HG02885 (cell line): ENCODE measurements around the gene LMLN.
"Not testable (repeated sequence)": the region's sequence is repeated elsewhere in the genome, so short reads cannot be mapped to it uniquely, and the experiment has no call there.

Source experiments
- ATAC-seq: cut with Tn5 transposase; IDR thresholded peaks from one replicate; pipeline ENCODE4 v1.9.1; 2021; ENCODE audit warnings: mild to moderate bottlenecking; ENCODE audit not compliant: unreplicated experiment, poor library complexity

LMLN gene, protein sequence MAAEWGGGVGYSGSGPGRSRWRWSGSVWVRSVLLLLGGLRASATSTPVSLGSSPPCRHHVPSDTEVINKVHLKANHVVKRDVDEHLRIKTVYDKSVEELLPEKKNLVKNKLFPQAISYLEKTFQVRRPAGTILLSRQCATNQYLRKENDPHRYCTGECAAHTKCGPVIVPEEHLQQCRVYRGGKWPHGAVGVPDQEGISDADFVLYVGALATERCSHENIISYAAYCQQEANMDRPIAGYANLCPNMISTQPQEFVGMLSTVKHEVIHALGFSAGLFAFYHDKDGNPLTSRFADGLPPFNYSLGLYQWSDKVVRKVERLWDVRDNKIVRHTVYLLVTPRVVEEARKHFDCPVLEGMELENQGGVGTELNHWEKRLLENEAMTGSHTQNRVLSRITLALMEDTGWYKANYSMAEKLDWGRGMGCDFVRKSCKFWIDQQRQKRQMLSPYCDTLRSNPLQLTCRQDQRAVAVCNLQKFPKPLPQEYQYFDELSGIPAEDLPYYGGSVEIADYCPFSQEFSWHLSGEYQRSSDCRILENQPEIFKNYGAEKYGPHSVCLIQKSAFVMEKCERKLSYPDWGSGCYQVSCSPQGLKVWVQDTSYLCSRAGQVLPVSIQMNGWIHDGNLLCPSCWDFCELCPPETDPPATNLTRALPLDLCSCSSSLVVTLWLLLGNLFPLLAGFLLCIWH

GRCh38 chr3:197959891-197960693 lies at the start of gene LMLN:
LMLN (plus strand) TSS chr3:197960217; CDS start chr3:197960246, 29 bp downstream.
- ATAC-seq, result peak; percentile 97

DNA sequence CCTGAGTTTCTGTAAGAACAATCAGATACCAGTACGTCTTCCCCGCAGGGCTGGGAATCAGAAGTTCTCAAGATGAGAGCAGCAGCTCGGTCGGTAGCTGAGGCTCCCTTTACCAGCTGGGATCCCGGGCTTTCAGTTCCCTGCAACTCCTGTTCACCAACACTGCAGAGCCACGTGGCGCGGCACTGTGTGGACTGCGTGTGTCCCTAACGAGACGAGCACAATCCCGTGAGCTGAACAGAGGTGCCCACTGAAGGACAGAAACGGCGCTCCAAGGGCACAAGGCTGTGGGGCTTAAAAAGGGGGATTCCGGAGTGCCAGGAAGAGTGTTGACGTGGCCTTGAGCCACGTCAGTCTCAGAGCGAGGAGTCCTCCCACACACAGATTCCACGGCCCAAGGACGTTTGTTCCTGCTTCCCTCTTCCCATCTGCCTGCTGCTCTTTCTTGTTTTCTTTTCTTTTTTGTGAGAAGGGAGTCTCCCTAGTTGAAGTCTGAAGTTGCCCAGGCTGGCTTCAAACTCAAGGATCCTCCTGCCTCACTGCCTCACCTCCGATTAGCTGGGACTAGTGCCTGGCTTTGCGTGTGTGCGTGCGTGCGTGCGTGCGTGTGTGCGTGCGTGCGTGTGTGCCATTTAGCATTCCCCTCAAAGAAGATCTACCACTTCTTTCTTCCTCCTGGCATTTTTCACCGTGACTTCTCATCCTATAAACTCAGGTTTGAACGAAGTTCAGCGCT lies 47.1 kb upstream of the LMLN start:
- no peak for ATAC-seq

- ATAC-seq, result no peak
Observed at GRCh38 chr3:197913641-197914380, 46.2 kb upstream of the LMLN start.

DNA sequence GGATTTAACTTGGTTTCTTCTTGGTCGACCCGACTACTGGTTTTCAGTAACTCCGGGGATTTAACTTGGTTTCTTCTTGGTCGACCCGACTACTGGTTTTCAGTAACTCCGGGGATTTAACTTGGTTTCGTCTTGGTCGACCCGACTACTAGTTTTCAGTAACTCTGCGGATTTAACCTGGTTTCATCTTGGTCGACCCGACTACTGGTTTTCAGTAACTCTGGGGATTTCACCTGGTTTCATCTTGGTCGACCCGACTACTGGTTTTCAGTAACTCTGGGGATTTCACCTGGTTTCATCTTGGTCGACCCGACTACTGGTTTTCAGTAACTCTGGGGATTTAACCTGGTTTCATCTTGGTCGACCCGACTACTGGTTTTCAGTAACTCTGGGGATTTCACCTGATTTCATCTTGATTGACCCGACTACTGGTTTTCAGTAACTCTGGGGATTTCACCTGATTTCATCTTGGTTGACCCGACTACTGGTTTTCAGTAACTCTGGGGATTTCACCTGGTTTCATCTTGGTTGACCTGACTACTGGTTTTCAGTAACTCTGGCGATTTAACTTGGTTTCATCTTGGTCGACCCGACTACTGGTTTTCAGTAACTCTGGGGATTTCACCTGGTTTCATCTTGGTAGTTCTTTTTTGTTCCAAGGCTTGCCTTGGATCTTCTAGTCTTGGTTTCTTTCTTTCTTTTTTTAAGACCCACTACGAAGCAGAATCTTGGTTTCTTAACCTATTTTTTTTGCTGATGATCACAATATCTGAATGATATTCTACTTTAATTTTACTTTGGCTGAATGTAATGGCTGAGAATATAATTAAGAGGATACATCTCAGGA lies 38.4 kb upstream of the LMLN start:
- not testable (repeated sequence) for ATAC-seq

DNA sequence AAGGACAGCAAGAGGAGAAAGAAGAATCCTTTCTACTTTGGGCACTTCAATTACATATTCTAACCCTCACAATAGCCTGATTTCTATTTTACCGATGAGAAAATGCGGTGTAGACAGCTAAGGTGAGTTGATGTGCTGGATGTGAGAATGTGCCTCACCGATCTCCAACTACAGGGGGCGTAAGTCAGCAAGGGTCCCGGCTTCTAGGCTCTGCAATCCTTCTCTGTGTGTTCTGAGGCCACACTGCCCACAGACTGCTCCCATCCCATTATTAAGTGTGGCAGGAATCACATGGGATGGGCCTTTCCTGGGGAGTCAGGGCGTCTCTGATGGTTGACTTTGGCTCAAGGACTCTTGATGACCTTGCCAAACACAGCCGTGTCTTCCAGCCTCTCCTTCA lies 33.6 kb upstream of the LMLN start:
- no peak for ATAC-seq

GRCh38 chr3:197927578-197927977 lies 32.4 kb upstream of the LMLN start:
- ATAC-seq, result not testable (repeated sequence)

GRCh38 chr3:197936819-197937384 lies 23.1 kb upstream of the LMLN start:
- no peak for ATAC-seq

DNA sequence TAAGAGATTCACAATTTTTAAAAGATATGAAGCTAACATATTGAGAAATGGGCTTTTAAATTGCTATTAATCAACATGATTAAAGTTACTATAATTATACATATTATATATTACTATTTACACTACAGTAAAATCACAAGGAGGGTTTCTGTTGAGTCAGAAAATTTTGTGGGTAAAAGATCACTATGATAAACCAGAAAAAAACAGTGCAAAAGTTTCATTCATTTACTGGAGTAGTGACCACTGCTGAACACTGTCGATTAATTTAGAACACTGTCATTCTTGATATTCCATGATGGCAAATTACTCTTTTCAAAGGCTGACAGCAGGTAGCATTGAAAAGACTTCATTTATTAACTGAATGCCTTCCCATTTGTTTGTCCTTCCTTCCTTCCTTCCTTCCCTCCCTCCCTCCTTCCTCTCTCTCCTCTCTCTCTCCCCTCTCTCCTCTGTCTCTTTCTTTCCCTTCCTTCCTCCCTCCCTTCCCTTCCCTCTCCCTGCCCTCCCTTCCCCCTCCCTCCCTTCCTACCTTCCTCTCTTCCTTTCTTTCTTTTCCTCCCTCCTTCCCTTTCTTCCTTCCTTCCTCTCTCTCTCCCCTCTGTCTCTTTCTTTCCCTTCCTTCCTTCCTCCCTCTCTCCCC lies 19.2 kb upstream of the LMLN start:
- no peak for ATAC-seq

DNA sequence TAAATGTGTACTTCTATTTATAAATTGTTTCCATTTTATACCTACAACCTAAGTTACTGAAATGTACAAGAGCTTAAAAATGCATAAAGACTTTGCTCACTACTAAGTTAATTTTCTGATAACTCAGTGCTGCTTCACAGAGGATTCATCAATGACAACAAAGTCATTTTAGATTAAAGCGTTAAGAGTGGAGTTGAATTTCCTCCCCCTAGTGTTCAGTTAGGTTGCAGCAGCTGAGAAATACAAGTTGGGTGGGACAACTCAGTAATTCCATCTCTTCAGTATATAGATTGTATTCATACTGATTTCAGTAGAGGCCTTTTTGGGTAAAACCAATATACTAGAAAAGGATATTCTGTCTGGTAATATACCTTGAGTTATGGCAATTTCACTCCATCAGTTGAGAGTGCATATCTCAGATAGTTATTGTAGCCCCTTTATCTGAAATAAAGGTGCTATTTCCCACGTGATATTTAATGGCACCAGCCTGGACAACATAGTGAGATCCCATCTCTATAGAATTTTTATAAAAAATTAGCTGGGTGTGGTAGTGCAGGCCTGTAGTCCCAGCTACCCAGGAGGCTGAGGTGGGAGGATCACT lies 17.0 kb upstream of the LMLN start:
- peak; percentile 52 for ATAC-seq

DNA sequence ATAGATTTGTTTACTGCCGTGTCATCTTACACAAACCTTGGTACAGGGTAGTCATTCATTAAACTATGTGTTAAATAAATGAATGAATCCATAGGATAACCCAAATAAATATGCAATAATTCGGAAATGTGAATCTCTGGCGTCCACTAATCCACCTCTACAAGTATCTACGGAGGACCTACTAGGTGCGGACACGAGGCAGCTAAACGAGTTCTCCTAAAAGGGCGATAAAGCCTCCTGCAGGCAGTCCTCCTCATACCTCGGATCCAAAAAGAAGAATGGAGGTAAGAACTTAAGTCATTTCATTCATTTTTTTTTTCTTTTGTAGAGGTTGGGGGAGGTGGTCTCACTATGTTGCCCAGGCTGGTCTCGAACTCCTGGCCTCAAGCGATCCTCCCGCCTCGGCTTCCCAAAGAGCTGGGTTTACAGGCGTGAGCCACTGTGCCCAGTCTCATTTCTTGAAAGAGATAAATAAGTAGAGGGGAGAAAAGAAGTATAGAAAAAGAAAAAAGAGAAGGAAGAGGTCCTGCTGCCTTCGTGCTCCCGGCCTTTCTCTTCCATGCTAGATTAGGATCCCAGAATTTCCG lies 10.7 kb upstream of the LMLN start:
- ATAC-seq, result no peak

- ATAC-seq, result peak; percentile 91
Observed at GRCh38 chr3:197949778-197950676, 10.0 kb upstream of the LMLN start, which contains the start of gene RPL35A. RPL35A (plus strand) TSS chr3:197950190; CDS start chr3:197950968, 778 bp downstream.

- no peak for ATAC-seq
Observed at GRCh38 chr3:197950677-197951061, 9.3 kb upstream of the LMLN start.

DNA sequence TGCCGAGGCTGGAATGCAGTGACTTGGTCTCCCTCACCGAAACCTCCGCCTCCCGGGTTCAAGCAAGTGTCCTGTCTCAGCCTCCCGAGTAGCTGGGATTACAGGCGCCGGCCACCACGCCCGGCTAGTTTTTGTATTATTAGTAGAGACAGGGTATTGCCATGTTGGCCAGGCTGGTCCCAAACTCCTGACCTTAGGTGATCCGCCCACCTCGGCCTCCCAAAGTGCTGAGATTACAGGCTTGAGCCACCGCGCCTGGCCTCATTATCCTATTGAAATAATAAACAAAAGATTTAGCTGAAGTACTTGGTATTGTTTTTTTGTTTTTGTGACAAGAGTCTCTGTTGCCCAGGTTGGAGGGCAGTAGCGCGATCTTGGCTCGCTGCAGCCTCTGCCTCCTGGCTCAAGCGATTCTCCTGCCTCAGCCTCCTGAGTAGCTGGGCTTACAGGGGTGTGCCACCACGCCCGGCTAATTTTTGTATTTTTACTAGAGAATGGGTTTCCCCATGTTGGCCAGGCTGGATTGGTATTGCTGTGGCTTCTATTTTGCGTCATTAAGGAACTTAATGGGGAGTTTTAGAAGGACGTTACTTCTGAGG lies 8.5 kb upstream of the LMLN start:
- ATAC-seq, result no peak

DNA sequence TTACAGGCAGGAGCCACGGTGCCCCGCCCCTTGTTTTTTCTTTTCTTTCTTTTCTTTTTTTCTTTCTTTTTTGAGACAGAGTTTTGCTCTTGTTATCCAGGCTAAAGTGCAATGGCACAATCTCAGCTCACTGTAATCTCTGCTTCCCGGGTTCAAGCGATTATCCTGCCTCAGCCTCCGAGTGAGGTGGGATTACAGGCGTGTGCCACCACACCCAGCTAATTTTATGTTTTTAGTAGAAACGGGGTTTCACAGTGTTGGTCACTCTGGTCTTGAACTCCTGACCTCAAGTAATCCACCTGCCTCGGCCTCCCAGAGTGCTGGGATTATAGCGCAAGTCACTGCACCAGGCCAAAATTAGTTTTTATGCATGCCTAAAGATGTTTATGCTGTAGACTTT lies 7.6 kb upstream of the LMLN start:
- ATAC-seq, result no peak

- ATAC-seq, result no peak
Observed at GRCh38 chr3:197953325-197953724, 6.7 kb upstream of the LMLN start.

DNA sequence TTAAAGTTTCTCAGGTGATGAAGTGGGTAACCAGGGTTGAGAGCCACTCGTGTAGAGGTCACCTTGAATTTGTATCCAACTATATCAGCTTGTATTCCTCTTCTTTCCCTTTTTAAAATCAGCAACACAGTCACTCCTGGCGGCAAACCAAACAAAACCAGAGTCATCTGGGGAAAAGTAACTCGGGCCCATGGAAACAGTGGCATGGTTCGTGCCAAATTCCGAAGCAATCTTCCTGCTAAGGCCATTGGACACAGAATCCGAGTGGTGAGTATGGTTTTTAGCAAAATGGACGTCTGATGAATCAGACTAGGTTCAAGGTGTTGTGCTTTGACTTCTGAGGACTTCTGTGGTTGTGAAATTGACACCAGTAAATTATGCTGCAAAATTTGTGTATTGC lies 6.1 kb upstream of the LMLN start:
- ATAC-seq, result no peak
